Parathyroid adenoma (tissue), 2 donors: Measurements from ENCODE around the gene CCDC6.

Experiments
- H2AFZ ChIP-seq: fragments of 300-600 bp; sonication (generic); one replicate; pipeline ENCODE4 v1.7.0; 2017; ENCODE audit warnings: antibody characterized with exemption, mild to moderate bottlenecking
- H3K27ac ChIP-seq: fragments of 300-600 bp; sonication (generic); one replicate; pipeline ENCODE4 v1.7.0; 2017
- H3K27me3 ChIP-seq: fragments of 300-600 bp; sonication (generic); one replicate; pipeline ENCODE4 v1.7.0; 2017; ENCODE audit warnings: low read length; ENCODE audit not compliant: control insufficient read depth, insufficient read depth
- H3K36me3 ChIP-seq: fragments of 300-600 bp; sonication (generic); one replicate; pipeline ENCODE4 v1.7.0; 2017; ENCODE audit warnings: low read length; ENCODE audit not compliant: control insufficient read depth, insufficient read depth
- H3K4me1 ChIP-seq: fragments of 300-600 bp; sonication (generic); one replicate; pipeline ENCODE4 v1.7.0; 2017; ENCODE audit warnings: control low read depth
- H3K4me2 ChIP-seq: fragments of 300-600 bp; sonication (generic); one replicate; pipeline ENCODE4 v1.7.0; 2017; ENCODE audit warnings: low read length
- H3K4me3 ChIP-seq: fragments of 300-600 bp; sonication (generic); one replicate; pipeline ENCODE4 v1.7.0; 2017; ENCODE audit warnings: low read depth, low read length
- H3K79me2 ChIP-seq: fragments of 300-600 bp; sonication (generic); one replicate; pipeline ENCODE4 v1.7.0; 2017; ENCODE audit warnings: control low read depth
- H3K9ac ChIP-seq: fragments of 300-600 bp; sonication (generic); one replicate; pipeline ENCODE4 v1.7.0; 2017; ENCODE audit warnings: mild to moderate bottlenecking
- H3K9me3 ChIP-seq: fragments of 300-600 bp; sonication (generic); one replicate; pipeline ENCODE4 v1.7.0; 2017; ENCODE audit warnings: low read length; ENCODE audit not compliant: control insufficient read depth
- CTCF ChIP-seq: fragments of 300-600 bp; sonication (generic); IDR thresholded peaks from one replicate; pipeline ENCODE4 v1.7.0; 2017; ENCODE audit warnings: antibody characterized with exemption, mild to moderate bottlenecking
- donor health status: primary hyperparathyroidism.

CCDC6 gene

GRCh38 chr10:59771162-59771807, 135.1 kb downstream of the CCDC6 start:
- H3K79me2 ChIP-seq, result no peaks in the 10 kb centered on the region
- no peak overlapping the region for H3K4me2 ChIP-seq
- no peaks in the 10 kb centered on the region for H3K4me1 ChIP-seq
- TF ChIP-seq CTCF, result no peak
- no peaks in the 10 kb centered on the region for H3K9me3 ChIP-seq
- H3K27ac ChIP-seq, result no peak overlapping the region
- no peaks in the 10 kb centered on the region for H3K27me3 ChIP-seq
- no peaks in the 10 kb centered on the region for H3K36me3 ChIP-seq
- no peak overlapping the region for H3K9ac ChIP-seq
- no peak overlapping the region for H2AFZ ChIP-seq
- H3K4me3 ChIP-seq, result no peak overlapping the region

GRCh38 chr10:59770689-59771088, 135.7 kb downstream of the CCDC6 start:
- no peak for TF ChIP-seq CTCF

GRCh38 chr10:59762505-59762904, 143.9 kb downstream of the CCDC6 start:
- Histone ChIP-seq H3K27me3 (no peaks in the 10 kb centered on the region), H3K4me3 (no peak overlapping the region), H3K9ac (no peak overlapping the region), H3K27ac (no peak overlapping the region), H3K4me1 (no peaks in the 10 kb centered on the region), H3K79me2 (no peaks in the 10 kb centered on the region), H3K36me3 (no peaks in the 10 kb centered on the region), H3K4me2 (no peak overlapping the region), H3K9me3 (no peaks in the 10 kb centered on the region), H2AFZ (no peak overlapping the region)
- no peak for TF ChIP-seq CTCF

More at GRCh38 chr10:59770689-59771088, 135.7 kb downstream of the CCDC6 start:
- Histone ChIP-seq H3K27ac (no peak overlapping the region), H3K27me3 (no peaks in the 10 kb centered on the region), H3K4me1 (no peaks in the 10 kb centered on the region), H3K9me3 (no peaks in the 10 kb centered on the region), H3K79me2 (no peaks in the 10 kb centered on the region), H3K36me3 (no peaks in the 10 kb centered on the region), H2AFZ (no peak overlapping the region), H3K4me2 (no peak overlapping the region), H3K4me3 (no peak overlapping the region), H3K9ac (no peak overlapping the region)

- no peak overlapping the region for H3K27ac ChIP-seq
- H3K9me3 ChIP-seq, result no peaks in the 10 kb centered on the region
- H3K4me2 ChIP-seq, result no peak overlapping the region
- H3K36me3 ChIP-seq, result no peaks in the 10 kb centered on the region
- H3K79me2 ChIP-seq, result no peaks in the 10 kb centered on the region
- H3K27me3 ChIP-seq, result no peaks in the 10 kb centered on the region
- H3K9ac ChIP-seq, result no peak overlapping the region
- TF ChIP-seq CTCF, result no peak
- no peak overlapping the region for H2AFZ ChIP-seq
- H3K4me1 ChIP-seq, result no peaks in the 10 kb centered on the region
- no peak overlapping the region for H3K4me3 ChIP-seq
These were observed 148.4 kb downstream of the CCDC6 start for GRCh38 chr10:59757966-59758365.

- TF ChIP-seq CTCF, result no peak
- H2AFZ ChIP-seq, result no peak overlapping the region
- no peaks in the 10 kb centered on the region for H3K27me3 ChIP-seq
- H3K9ac ChIP-seq, result no peak overlapping the region
- no peak overlapping the region for H3K4me2 ChIP-seq
- no peak overlapping the region for H3K27ac ChIP-seq
- H3K79me2 ChIP-seq, result no peaks in the 10 kb centered on the region
- H3K9me3 ChIP-seq, result no peaks in the 10 kb centered on the region
- no peak overlapping the region for H3K4me3 ChIP-seq
- no peaks in the 10 kb centered on the region for H3K4me1 ChIP-seq
- no peaks in the 10 kb centered on the region for H3K36me3 ChIP-seq
These were observed 151.4 kb downstream of the CCDC6 start for GRCh38 chr10:59754951-59755350.
